Thymus (tissue), 11 donors: ENCODE results near the gene ZNF180. TPM values are rescaled to one million over a fixed set of nuclear protein-coding genes. Genes with fewer than 3 reads are reported as not detected.
"Not testable (repeated sequence)": the region's sequence is repeated elsewhere in the genome, so short reads cannot be mapped to it uniquely, and the experiment has no call there.

Source experiments
- DNase-seq, 9 donors: peaks; one replicate each; pipeline ENCODE4 v3.0.0-alpha.2; 2013; ENCODE audit warnings: low spot score in 9 of 9, low read depth in 6 of 9, missing footprints in 1 of 9
- H3K27ac ChIP-seq, 2 donors: one replicate each; pipeline ENCODE4 v1.5.1; 2013; ENCODE audit warnings: control low read depth in 1 of 2, low read depth in 1 of 2, low read length in 1 of 2, mild to moderate bottlenecking in 1 of 2, moderate library complexity in 1 of 2
- H3K27me3 ChIP-seq, 2 donors: one replicate each; pipeline ENCODE4 v1.5.1; 2013; ENCODE audit warnings: low read length in 1 of 2; ENCODE audit not compliant: control insufficient read depth in 2 of 2, insufficient read depth in 1 of 2
- H3K36me3 ChIP-seq, 2 donors: one replicate each; pipeline ENCODE4 v1.5.1; 2013; ENCODE audit warnings: low read length in 1 of 2, mild to moderate bottlenecking in 1 of 2, moderate library complexity in 1 of 2; ENCODE audit not compliant: control insufficient read depth in 2 of 2, insufficient read depth in 2 of 2
- H3K4me1 ChIP-seq, 2 donors: one replicate each; pipeline ENCODE4 v1.5.1; 2013; ENCODE audit warnings: low read length in 2 of 2; ENCODE audit not compliant: control insufficient read depth in 2 of 2, insufficient read depth in 2 of 2
- H3K4me3 ChIP-seq, 2 donors: one replicate each; pipeline ENCODE4 v1.5.1; 2013; ENCODE audit warnings: low read length in 2 of 2, control low read depth in 1 of 2, mild to moderate bottlenecking in 1 of 2
- H3K9me3 ChIP-seq, 2 donors: one replicate each; pipeline ENCODE4 v1.5.1; 2013; ENCODE audit warnings: low read length in 1 of 2, mild to moderate bottlenecking in 1 of 2; ENCODE audit not compliant: control insufficient read depth in 2 of 2, insufficient read depth in 1 of 2
- WGBS: extraction: QIAGEN DNeasy Blood & Tissue Kit; methylation state at CpG from one replicate; pipeline ENCODE4 v1.1.7; 2013; 5-methylcytosine and 5-hydroxymethylcytosine counted together
- polyA plus RNA-seq: library from polyadenylated mRNA; stranded (reverse); fragments of 200-250 nt; gene quantifications from one replicate; pipeline ENCODE4 v1.2.3, GENCODE V29; 2013
- total RNA-seq: library from RNA; stranded (reverse); fragments of 120-200 nt; gene quantifications from one replicate; pipeline ENCODE4 v1.2.4, GENCODE V29; 2013
- donor health status: healthy.

Gene ZNF180
- total and polyA plus RNA-seq, 2 donors, result 8.3 to 11.6 TPM

GRCh38 chr19:44515031-44515430 lies 14.7 kb upstream of the ZNF180 start:
- 89% methylated on average over 3 of the region's 3 CpGs for WGBS
- no peak for DNase-seq
- peaks cover 0 to 2% of the 10 kb centered on the region in 2 donors for H3K9me3 ChIP-seq

GRCh38 chr19:44512326-44513298 lies 12.3 kb upstream of the ZNF180 start:
- H3K36me3 ChIP-seq, result no peaks in the 10 kb centered on the region
- no peaks in the 10 kb centered on the region for H3K4me1 ChIP-seq
- H3K4me3 ChIP-seq, result no peak overlapping the region
- WGBS, result 35% methylated on average over 12 of the region's 12 CpGs
- DNase-seq, result peak in 2 of 9 donors; percentile 12 to 14
- no peak overlapping the region for H3K27ac ChIP-seq
- H3K9me3 ChIP-seq, result peaks cover 0 to 2% of the 10 kb centered on the region in 2 donors
- no peaks in the 10 kb centered on the region for H3K27me3 ChIP-seq

More at GRCh38 chr19:44515031-44515430, 14.7 kb upstream of the ZNF180 start:
- Histone ChIP-seq H3K36me3 (no peaks in the 10 kb centered on the region), H3K27me3 (no peaks in the 10 kb centered on the region), H3K4me1 (no peaks in the 10 kb centered on the region), H3K27ac (no peak overlapping the region), H3K4me3 (no peak overlapping the region)

GRCh38 chr19:44509478-44509877 lies 9.2 kb upstream of the ZNF180 start:
- Histone ChIP-seq H3K4me3 (no peak overlapping the region), H3K27ac (no peak overlapping the region), H3K4me1 (no peaks in the 10 kb centered on the region), H3K36me3 (no peaks in the 10 kb centered on the region), H3K27me3 (no peaks in the 10 kb centered on the region), H3K9me3 (no peaks in the 10 kb centered on the region)
- DNase-seq, result no peak

GRCh38 chr19:44499559-44499958 lies 763 bp downstream of the ZNF180 start:
- Histone ChIP-seq H3K36me3 (peaks cover 25 to 42% of the 10 kb centered on the region in 2 donors), H3K27me3 (no peaks in the 10 kb centered on the region), H3K27ac (peak overlapping the region in 1 of 2 donors; percentile 79), H3K4me3 (peak overlapping the region; percentile 74 to 99), H3K4me1 (peaks cover 12 to 13% of the 10 kb centered on the region in 2 donors), H3K9me3 (peaks cover 24 to 45% of the 10 kb centered on the region in 2 donors)
- 45% methylated on average over 6 of the region's 6 CpGs for WGBS
- no peak for DNase-seq

DNA sequence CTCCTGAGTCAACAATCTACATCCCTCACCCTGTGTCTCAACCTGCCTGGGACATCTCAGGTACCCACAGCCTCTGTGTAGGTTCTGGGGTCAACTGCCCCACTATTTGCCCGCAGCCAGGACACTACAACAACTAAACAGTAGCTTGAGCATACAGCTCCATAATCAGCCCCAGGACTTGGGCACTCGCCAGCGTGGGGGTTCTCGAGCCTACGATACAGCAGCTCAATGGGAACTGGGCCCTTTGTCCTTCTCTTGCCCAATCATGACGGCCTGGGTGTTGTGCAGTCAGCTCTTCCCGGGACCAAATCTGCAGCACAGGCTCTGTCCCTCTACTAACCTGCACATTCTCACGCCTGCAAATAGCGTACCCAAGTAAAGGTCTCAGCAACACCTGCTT lies 1.3 kb downstream of the ZNF180 start:
- Histone ChIP-seq H3K4me3 (peak overlapping the region in 1 of 2 donors; percentile 99), H3K27ac (no peak overlapping the region), H3K4me1 (peaks cover 12 to 13% of the 10 kb centered on the region in 2 donors), H3K9me3 (peaks cover 28 to 50% of the 10 kb centered on the region in 2 donors), H3K36me3 (peaks cover 29 to 48% of the 10 kb centered on the region in 2 donors), H3K27me3 (no peaks in the 10 kb centered on the region)
- DNase-seq, result no peak
- 98% methylated on average over 9 of the region's 9 CpGs for WGBS

DNA sequence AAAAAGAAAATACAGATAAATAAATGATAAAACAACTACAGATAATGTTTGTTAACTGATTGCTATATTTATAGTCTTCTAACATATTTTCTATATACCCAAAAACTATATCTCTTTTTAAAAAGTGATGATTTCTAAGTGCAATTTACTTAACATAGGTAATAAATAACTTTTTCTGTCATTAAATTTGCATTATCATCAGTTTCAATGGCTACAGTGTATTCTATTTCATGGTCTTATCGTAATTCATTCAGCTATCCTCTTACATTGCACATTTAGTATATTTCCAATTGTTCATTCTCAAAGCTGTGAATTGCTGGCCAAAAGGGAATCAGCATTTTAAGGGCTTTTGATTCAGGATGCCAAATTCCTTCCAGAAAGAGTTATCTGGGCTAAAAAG lies 3.6 kb downstream of the ZNF180 start:
- H3K36me3 ChIP-seq, result peaks cover 48 to 68% of the 10 kb centered on the region in 2 donors

GRCh38 chr19:44476559-44477408 lies 23.5 kb downstream of the ZNF180 start:
- no peak overlapping the region for H3K4me3 ChIP-seq
- 98% methylated on average over 7 of the region's 7 CpGs for WGBS

More for the DNA sequence above, 3.6 kb downstream of the ZNF180 start:
- WGBS, result 100% methylated on average over 1 of the region's 1 CpG
- Histone ChIP-seq H3K9me3 (peaks cover 38 to 66% of the 10 kb centered on the region in 2 donors), H3K4me3 (no peak overlapping the region), H3K4me1 (peaks cover 12 to 13% of the 10 kb centered on the region in 2 donors), H3K27me3 (no peaks in the 10 kb centered on the region), H3K27ac (no peak overlapping the region)
- no peak for DNase-seq

GRCh38 chr19:44468730-44469129 lies 31.6 kb downstream of the ZNF180 start:
- WGBS, result 77% methylated on average over 5 of the region's 5 CpGs
- not testable (repeated sequence) for DNase-seq, H3K27me3 ChIP-seq, H3K27ac ChIP-seq, H3K4me3 ChIP-seq, H3K4me1 ChIP-seq, H3K36me3 ChIP-seq
- peaks cover 5 to 18% of the 10 kb centered on the region in 2 donors for H3K9me3 ChIP-seq

More at GRCh38 chr19:44476559-44477408, 23.5 kb downstream of the ZNF180 start:
- Histone ChIP-seq H3K9me3 (peaks cover 26 to 38% of the 10 kb centered on the region in 2 donors), H3K4me1 (no peaks in the 10 kb centered on the region), H3K36me3 (peaks cover 37 to 47% of the 10 kb centered on the region in 2 donors), H3K27ac (no peak overlapping the region), H3K27me3 (no peaks in the 10 kb centered on the region)
- DNase-seq, result peak in 2 of 9 donors; percentile 6 to 29
